ENCODE results near the gene CFAP69. TPM values are rescaled to one million over a fixed set of nuclear protein-coding genes. Genes with fewer than 3 reads are reported as not detected.

Gene CFAP69
- total RNA-seq, 1 donor from 2014 or later, result 2.0 TPM

DNA sequence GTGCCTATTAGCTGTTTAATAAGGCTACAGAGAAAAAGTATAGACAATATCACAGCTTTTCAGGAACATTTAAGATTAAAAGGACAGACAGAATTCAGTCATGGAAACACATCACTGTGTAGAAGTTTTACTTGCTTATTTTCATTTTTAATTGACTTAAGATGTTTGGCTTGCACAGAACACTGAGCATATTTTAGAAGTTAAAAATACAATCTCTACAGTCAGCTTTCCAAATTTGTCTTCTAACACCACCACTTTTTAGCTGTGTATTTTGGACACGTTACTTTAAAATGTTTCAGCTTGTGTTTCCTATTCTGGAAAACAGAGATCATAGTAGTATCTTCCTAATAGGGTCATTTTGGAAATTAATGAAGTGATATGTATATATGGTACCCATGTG lies 11.8 kb downstream of the CFAP69 start:
- Histone ChIP-seq H3K27me3 (ENCODE audit: insufficient read depth, low read length) (no peaks in the 10 kb centered on the region), H3K4me3 (ENCODE audit: insufficient read depth, low read depth, low read length) (no peak overlapping the region), H3K36me3 (ENCODE audit: insufficient read depth, low read length) (no peaks in the 10 kb centered on the region), H3K9me3 (ENCODE audit: insufficient read depth, low read depth, low read length) (no peaks in the 10 kb centered on the region), H3K9ac (ENCODE audit: low read length) (no peak overlapping the region), H3K4me1 (ENCODE audit: insufficient read depth, low read length) (no peaks in the 10 kb centered on the region), H3K27ac (ENCODE audit: low read depth, low read length) (no peak overlapping the region), H2AFZ (ENCODE audit: low read depth, low read length) (no peak overlapping the region), H3K4me2 (ENCODE audit: low read length) (no peak overlapping the region), H4K20me1 (ENCODE audit: insufficient read depth, low read length) (no peaks in the 10 kb centered on the region), H3K79me2 (ENCODE audit: insufficient read depth, low read length) (no peaks in the 10 kb centered on the region)
- no peaks in the 10 kb centered on the region for H3K27me3 Mint-ChIP-seq (ENCODE audit: low read depth, unreplicated experiment)
- TF ChIP-seq EZH2 (IDR thresholded peaks at IDR 0.05; ENCODE audit: insufficient read depth, low read length), result no peak
- TF ChIP-seq, protein P1, sequence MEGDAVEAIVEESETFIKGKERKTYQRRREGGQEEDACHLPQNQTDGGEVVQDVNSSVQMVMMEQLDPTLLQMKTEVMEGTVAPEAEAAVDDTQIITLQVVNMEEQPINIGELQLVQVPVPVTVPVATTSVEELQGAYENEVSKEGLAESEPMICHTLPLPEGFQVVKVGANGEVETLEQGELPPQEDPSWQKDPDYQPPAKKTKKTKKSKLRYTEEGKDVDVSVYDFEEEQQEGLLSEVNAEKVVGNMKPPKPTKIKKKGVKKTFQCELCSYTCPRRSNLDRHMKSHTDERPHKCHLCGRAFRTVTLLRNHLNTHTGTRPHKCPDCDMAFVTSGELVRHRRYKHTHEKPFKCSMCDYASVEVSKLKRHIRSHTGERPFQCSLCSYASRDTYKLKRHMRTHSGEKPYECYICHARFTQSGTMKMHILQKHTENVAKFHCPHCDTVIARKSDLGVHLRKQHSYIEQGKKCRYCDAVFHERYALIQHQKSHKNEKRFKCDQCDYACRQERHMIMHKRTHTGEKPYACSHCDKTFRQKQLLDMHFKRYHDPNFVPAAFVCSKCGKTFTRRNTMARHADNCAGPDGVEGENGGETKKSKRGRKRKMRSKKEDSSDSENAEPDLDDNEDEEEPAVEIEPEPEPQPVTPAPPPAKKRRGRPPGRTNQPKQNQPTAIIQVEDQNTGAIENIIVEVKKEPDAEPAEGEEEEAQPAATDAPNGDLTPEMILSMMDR (IDR thresholded peaks at IDR 0.05; ENCODE audit: insufficient read depth, low read depth, low read length), result no peak
- no peak for FAIRE-seq
- no peak overlapping the region for H3K4me3 Mint-ChIP-seq (ENCODE audit: unreplicated experiment)
- H3K4me1 Mint-ChIP-seq (ENCODE audit: low read depth, unreplicated experiment), result no peaks in the 10 kb centered on the region
- H3K9me3 Mint-ChIP-seq (ENCODE audit: unreplicated experiment), result no peaks in the 10 kb centered on the region
- no peak overlapping the region for H3K27ac Mint-ChIP-seq (ENCODE audit: unreplicated experiment)
- no peak for DNase-seq (ENCODE audit: low read depth)
- H3K36me3 Mint-ChIP-seq (ENCODE audit: low read depth, unreplicated experiment), result peaks cover 2% of the 10 kb centered on the region

- TF ChIP-seq, protein P1 (IDR thresholded peaks at IDR 0.05; ENCODE audit: insufficient read depth, low read depth, low read length), result no peak
- no peak for TF ChIP-seq EZH2 (IDR thresholded peaks at IDR 0.05; ENCODE audit: insufficient read depth, low read length)
- H3K36me3 ChIP-seq (ENCODE audit: insufficient read depth, low read length), result no peaks in the 10 kb centered on the region
- H2AFZ ChIP-seq (ENCODE audit: low read depth, low read length), result no peak overlapping the region
- Mint-ChIP-seq H3K4me1 (ENCODE audit: low read depth, unreplicated experiment) (no peaks in the 10 kb centered on the region), H3K27me3 (ENCODE audit: low read depth, unreplicated experiment) (no peaks in the 10 kb centered on the region), H3K36me3 (ENCODE audit: low read depth, unreplicated experiment) (peaks cover 2% of the 10 kb centered on the region), H3K27ac (ENCODE audit: unreplicated experiment) (no peak overlapping the region), H3K4me3 (ENCODE audit: unreplicated experiment) (no peak overlapping the region), H3K9me3 (ENCODE audit: unreplicated experiment) (no peaks in the 10 kb centered on the region)
- no peak overlapping the region for H3K9ac ChIP-seq (ENCODE audit: low read length)
- no peaks in the 10 kb centered on the region for H3K9me3 ChIP-seq (ENCODE audit: insufficient read depth, low read depth, low read length)
- FAIRE-seq (no peak), DNase-seq (ENCODE audit: low read depth) (no peak)
- no peaks in the 10 kb centered on the region for H3K79me2 ChIP-seq (ENCODE audit: insufficient read depth, low read length)
- H3K4me1 ChIP-seq (ENCODE audit: insufficient read depth, low read length), result no peaks in the 10 kb centered on the region
- no peak overlapping the region for H3K27ac ChIP-seq (ENCODE audit: low read depth, low read length)
- H3K4me3 ChIP-seq (ENCODE audit: insufficient read depth, low read depth, low read length), result no peak overlapping the region
- no peaks in the 10 kb centered on the region for H3K27me3 ChIP-seq (ENCODE audit: insufficient read depth, low read length)
- H4K20me1 ChIP-seq (ENCODE audit: insufficient read depth, low read length), result no peaks in the 10 kb centered on the region
- H3K4me2 ChIP-seq (ENCODE audit: low read length), result no peak overlapping the region
These were observed 16.5 kb downstream of the CFAP69 start for GRCh38 chr7:90261441-90261840.

DNA sequence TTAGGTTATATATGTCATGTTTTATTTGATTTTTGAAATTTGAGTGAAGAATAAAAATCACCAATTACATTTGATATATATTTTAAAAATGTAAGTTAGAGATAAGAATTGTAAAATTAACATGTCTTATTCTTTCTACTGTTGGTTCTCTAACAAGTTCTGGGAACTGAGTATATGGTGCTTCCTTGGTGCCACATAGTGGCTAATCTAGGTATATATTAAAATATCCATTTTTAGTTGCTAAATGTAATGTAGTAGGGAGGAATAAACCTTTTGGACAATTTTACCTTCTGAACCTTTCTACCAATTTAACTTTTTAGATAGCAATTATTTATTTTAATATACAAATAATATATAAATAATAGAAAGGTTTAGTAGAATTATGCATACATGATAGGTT lies 17.5 kb downstream of the CFAP69 start:
- H3K9ac ChIP-seq (ENCODE audit: low read length), result no peak overlapping the region
- no peaks in the 10 kb centered on the region for H3K4me1 Mint-ChIP-seq (ENCODE audit: low read depth, unreplicated experiment)
- no peaks in the 10 kb centered on the region for H3K27me3 ChIP-seq (ENCODE audit: insufficient read depth, low read length)
- no peaks in the 10 kb centered on the region for H3K9me3 Mint-ChIP-seq (ENCODE audit: unreplicated experiment)
- H3K36me3 ChIP-seq (ENCODE audit: insufficient read depth, low read length), result no peaks in the 10 kb centered on the region
- no peaks in the 10 kb centered on the region for H3K79me2 ChIP-seq (ENCODE audit: insufficient read depth, low read length)
- no peak for FAIRE-seq
- TF ChIP-seq EZH2 (IDR thresholded peaks at IDR 0.05; ENCODE audit: insufficient read depth, low read length), result no peak
- TF ChIP-seq, protein P1 (IDR thresholded peaks at IDR 0.05; ENCODE audit: insufficient read depth, low read depth, low read length), result peak; percentile 38
- no peaks in the 10 kb centered on the region for H3K9me3 ChIP-seq (ENCODE audit: insufficient read depth, low read depth, low read length)
- H3K4me2 ChIP-seq (ENCODE audit: low read length), result no peak overlapping the region
- H3K27me3 Mint-ChIP-seq (ENCODE audit: low read depth, unreplicated experiment), result no peaks in the 10 kb centered on the region
- no peak overlapping the region for H2AFZ ChIP-seq (ENCODE audit: low read depth, low read length)
- H3K36me3 Mint-ChIP-seq (ENCODE audit: low read depth, unreplicated experiment), result peaks cover 2% of the 10 kb centered on the region
- no peak overlapping the region for H3K4me3 ChIP-seq (ENCODE audit: insufficient read depth, low read depth, low read length)
- DNase-seq (ENCODE audit: low read depth), result no peak
- H4K20me1 ChIP-seq (ENCODE audit: insufficient read depth, low read length), result no peaks in the 10 kb centered on the region
- no peak overlapping the region for H3K4me3 Mint-ChIP-seq (ENCODE audit: unreplicated experiment)
- H3K4me1 ChIP-seq (ENCODE audit: insufficient read depth, low read length), result no peaks in the 10 kb centered on the region
- no peak overlapping the region for H3K27ac Mint-ChIP-seq (ENCODE audit: unreplicated experiment)
- no peak overlapping the region for H3K27ac ChIP-seq (ENCODE audit: low read depth, low read length)

All from astrocyte (in vitro differentiated cells and primary cell).